CD14-positive monocyte (primary cell): Measurements from ENCODE around the gene AP2M1. TPM values are rescaled to one million over a fixed set of nuclear protein-coding genes. Genes with fewer than 3 reads are reported as not detected.
A peak's percentile ranks its signal among the peaks of the same experiment; 100 is the strongest.

Source experiments
- DNase-seq, 3 donors: peaks; one replicate each; pipeline ENCODE4 v3.0.0-alpha.2; 2011 to 2022
- H2AFZ ChIP-seq: 2 replicates; pipeline ENCODE4 v1.6.0; 2012; ENCODE audit warnings: mild to moderate bottlenecking, low read depth, low read length, inconsistent platforms; ENCODE audit not compliant: insufficient read depth, poor library complexity, severe bottlenecking
- H3K27ac ChIP-seq, 2 donors: 1 replicate in 1 of 2; 2 replicates in 1 of 2; pipeline ENCODE4 v1.5.1; 2012 to 2013; ENCODE audit warnings: low read length in 2 of 2, control low read depth in 1 of 2, inconsistent platforms in 1 of 2, low read depth in 1 of 2, mild to moderate bottlenecking in 1 of 2
- H3K27me3 ChIP-seq, 2 donors: one replicate each; pipeline versions ENCODE4 v1.6.0 to v1.6.1; 2011 to 2013; ENCODE audit warnings: low read length in 2 of 2; ENCODE audit not compliant: control insufficient read depth in 2 of 2, insufficient read depth in 2 of 2
- H3K36me3 ChIP-seq, 2 donors: replicated peaks in 1 of 2; 1 replicate in 1 of 2; 2 replicates in 1 of 2; pipeline versions ENCODE4 v1.5.1 to v1.6.1; 2012 to 2013; ENCODE audit warnings: low read length in 2 of 2, control low read depth in 1 of 2, inconsistent platforms in 1 of 2, mild to moderate bottlenecking in 1 of 2; ENCODE audit not compliant: insufficient read depth in 2 of 2, control insufficient read depth in 1 of 2
- H3K4me1 ChIP-seq, 2 donors: 1 replicate in 1 of 2; 2 replicates in 1 of 2; pipeline versions ENCODE4 v1.5.1 to v1.6.1; 2012 to 2013; ENCODE audit warnings: low read length in 2 of 2, control low read depth in 1 of 2, inconsistent platforms in 1 of 2, mild to moderate bottlenecking in 1 of 2, moderate library complexity in 1 of 2; ENCODE audit not compliant: insufficient read depth in 2 of 2, control insufficient read depth in 1 of 2
- H3K4me2 ChIP-seq: replicated peaks from 2 replicates; pipeline ENCODE3; 2012; ENCODE audit warnings: low read length, moderate library complexity, mild to moderate bottlenecking; ENCODE audit not compliant: poor library complexity, severe bottlenecking; ENCODE audit errors: extremely low read depth
- H3K4me3 ChIP-seq, 3 experiments: fragments of 200-600 bp in 1 of 3; sonication (generic) in 1 of 3; replicated peaks in 1 of 3; 1 replicate in 2 of 3; 2 replicates in 1 of 3; pipeline ENCODE4 v1.5.1; 2011 to 2013; ENCODE audit warnings: low read length in 3 of 3, mild to moderate bottlenecking in 3 of 3, control low read depth in 2 of 3, low read depth in 2 of 3, inconsistent platforms in 1 of 3, moderate library complexity in 1 of 3
- H3K79me2 ChIP-seq: 2 replicates; pipeline ENCODE4 v1.6.0; 2012; ENCODE audit warnings: mild to moderate bottlenecking, control low read depth, inconsistent platforms, low read length, moderate library complexity; ENCODE audit not compliant: insufficient read depth
- H3K9ac ChIP-seq: 2 replicates; pipeline ENCODE4 v1.6.0; 2017; ENCODE audit warnings: low read length, mild to moderate bottlenecking; ENCODE audit not compliant: insufficient read depth, poor library complexity, severe bottlenecking
- H3K9me3 ChIP-seq, 2 donors: replicated peaks in 1 of 2; 1 replicate in 1 of 2; 2 replicates in 1 of 2; pipeline versions ENCODE4 v1.5.1 to v1.6.1; 2012 to 2013; ENCODE audit warnings: low read length in 2 of 2, control low read depth in 1 of 2; ENCODE audit not compliant: control insufficient read depth in 1 of 2, insufficient read depth in 1 of 2
- H4K20me1 ChIP-seq: 2 replicates; pipeline ENCODE4 v1.6.0; 2012; ENCODE audit warnings: mild to moderate bottlenecking, low read length, control low read depth, moderate library complexity; ENCODE audit not compliant: insufficient read depth
- H3K27ac Mint-ChIP-seq, 7 donors: one replicate each; pipeline ENCODE4 v1.8.0; 2020; ENCODE audit warnings: mild to moderate bottlenecking in 7 of 7, mixed read lengths in 7 of 7, moderate library complexity in 6 of 7, inconsistent platforms in 2 of 7
- H3K27me3 Mint-ChIP-seq, 3 donors: one replicate each; pipeline ENCODE4 v1.8.0; 2021 to 2022; ENCODE audit warnings: low read depth in 3 of 3, mild to moderate bottlenecking in 3 of 3, mixed read lengths in 3 of 3, moderate library complexity in 3 of 3, inconsistent platforms in 1 of 3
- H3K36me3 Mint-ChIP-seq, 2 donors: one replicate each; pipeline ENCODE4 v1.8.0; 2020; ENCODE audit warnings: mixed read lengths in 2 of 2, inconsistent platforms in 1 of 2, mild to moderate bottlenecking in 1 of 2
- H3K4me1 Mint-ChIP-seq: one replicate; pipeline ENCODE4 v1.8.0; 2020; ENCODE audit warnings: mild to moderate bottlenecking, mixed read lengths
- H3K4me3 Mint-ChIP-seq, 2 donors: one replicate each; pipeline ENCODE4 v1.8.0; 2020; ENCODE audit warnings: mild to moderate bottlenecking in 2 of 2, mixed read lengths in 2 of 2, moderate library complexity in 1 of 2
- H3K9me3 Mint-ChIP-seq, 7 donors: one replicate each; pipeline ENCODE4 v1.8.0; 2020 to 2022; ENCODE audit warnings: mixed read lengths in 7 of 7, mild to moderate bottlenecking in 6 of 7, moderate library complexity in 6 of 7, inconsistent platforms in 2 of 7
- WGBS: methylation state at CpG from one replicate; pipeline ENCODE4 v1.1.5; 2013; ENCODE audit warnings: missing lambda C conversion rate; ENCODE audit not compliant: insufficient coverage; 5-methylcytosine and 5-hydroxymethylcytosine counted together
- intact Hi-C, 2 donors: fragments of 100-400 bp; cut with micrococcal nuclease; formaldehyde crosslinking; loops; one replicate each; pipeline versions ENCODE4 v1.15.0 to v1.15.1; 2023
- polyA plus RNA-seq, 3 donors: library from polyadenylated mRNA; depleted of rRNA in 1 of 3; unstranded in 2 of 3; stranded (reverse) in 1 of 3; fragments of 300-500 nt in 2 of 3; fragments of >200 nt in 1 of 3; fragmentation: Illumina TruSeq in 2 of 3; gene quantifications; 1 replicate in 2 of 3; 2 replicates in 1 of 3; pipeline ENCODE4 v1.2.3, GENCODE V29; 2012 to 2021
- TF ChIP-seq, protein P1 (sequence below): fragments of 200-600 bp; IDR thresholded peaks from one replicate; pipeline ENCODE4 v1.8.0; 2022; ENCODE audit warnings: antibody characterized with exemption, mild to moderate bottlenecking

AP2M1 gene
- polyA plus RNA-seq, 3 donors, result 283 to 327 (median 295) TPM

GRCh38 chr3:184185461-184186183 lies 11.0 kb downstream of the AP2M1 start:
- peaks cover 39% of the 10 kb centered on the region for H4K20me1 ChIP-seq
- peak overlapping the region; percentile 75 for H3K9ac ChIP-seq
- peak overlapping the region; percentile 82 to 89 for H3K27ac ChIP-seq
- Mint-ChIP-seq H3K4me1 (peaks cover 23% of the 10 kb centered on the region), H3K36me3 (peaks cover 78% of the 10 kb centered on the region in 2 donors), H3K4me3 (peak overlapping the region; percentile 97 to 98), H3K27ac (peak overlapping the region; percentile 95 to 99 (median 96)), H3K27me3 (no peaks in the 10 kb centered on the region), H3K9me3 (no peaks in the 10 kb centered on the region)
- H3K79me2 ChIP-seq, result peaks cover 39% of the 10 kb centered on the region
- peaks cover 68 to 73% of the 10 kb centered on the region in 2 donors for H3K36me3 ChIP-seq
- peak overlapping the region; percentile 93 for H3K4me2 ChIP-seq
- H2AFZ ChIP-seq, result peak overlapping the region; percentile 83
- no peaks in the 10 kb centered on the region for H3K27me3 ChIP-seq
- H3K9me3 ChIP-seq, result no peaks in the 10 kb centered on the region
- peaks cover 17 to 25% of the 10 kb centered on the region in 2 donors for H3K4me1 ChIP-seq
- TF ChIP-seq, protein P1, sequence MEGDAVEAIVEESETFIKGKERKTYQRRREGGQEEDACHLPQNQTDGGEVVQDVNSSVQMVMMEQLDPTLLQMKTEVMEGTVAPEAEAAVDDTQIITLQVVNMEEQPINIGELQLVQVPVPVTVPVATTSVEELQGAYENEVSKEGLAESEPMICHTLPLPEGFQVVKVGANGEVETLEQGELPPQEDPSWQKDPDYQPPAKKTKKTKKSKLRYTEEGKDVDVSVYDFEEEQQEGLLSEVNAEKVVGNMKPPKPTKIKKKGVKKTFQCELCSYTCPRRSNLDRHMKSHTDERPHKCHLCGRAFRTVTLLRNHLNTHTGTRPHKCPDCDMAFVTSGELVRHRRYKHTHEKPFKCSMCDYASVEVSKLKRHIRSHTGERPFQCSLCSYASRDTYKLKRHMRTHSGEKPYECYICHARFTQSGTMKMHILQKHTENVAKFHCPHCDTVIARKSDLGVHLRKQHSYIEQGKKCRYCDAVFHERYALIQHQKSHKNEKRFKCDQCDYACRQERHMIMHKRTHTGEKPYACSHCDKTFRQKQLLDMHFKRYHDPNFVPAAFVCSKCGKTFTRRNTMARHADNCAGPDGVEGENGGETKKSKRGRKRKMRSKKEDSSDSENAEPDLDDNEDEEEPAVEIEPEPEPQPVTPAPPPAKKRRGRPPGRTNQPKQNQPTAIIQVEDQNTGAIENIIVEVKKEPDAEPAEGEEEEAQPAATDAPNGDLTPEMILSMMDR, result no peak
- DNase-seq, result peak; percentile 98 to 99 (median 99)
- intact Hi-C loops, result loop anchor here (1.0 to 5.0 kb wide), 3 partner anchors 11 to 62 kb away; partner anchors contain the start of genes ALG3 (in 2 of the 2), AP2M1 (in 2 of the 2) and EEF1AKMT4 (in 2 of the 2)
- 4% methylated on average over 51 of the region's 55 CpGs for WGBS
- peak overlapping the region; percentile 60 to 94 (median 83) for H3K4me3 ChIP-seq

DNA sequence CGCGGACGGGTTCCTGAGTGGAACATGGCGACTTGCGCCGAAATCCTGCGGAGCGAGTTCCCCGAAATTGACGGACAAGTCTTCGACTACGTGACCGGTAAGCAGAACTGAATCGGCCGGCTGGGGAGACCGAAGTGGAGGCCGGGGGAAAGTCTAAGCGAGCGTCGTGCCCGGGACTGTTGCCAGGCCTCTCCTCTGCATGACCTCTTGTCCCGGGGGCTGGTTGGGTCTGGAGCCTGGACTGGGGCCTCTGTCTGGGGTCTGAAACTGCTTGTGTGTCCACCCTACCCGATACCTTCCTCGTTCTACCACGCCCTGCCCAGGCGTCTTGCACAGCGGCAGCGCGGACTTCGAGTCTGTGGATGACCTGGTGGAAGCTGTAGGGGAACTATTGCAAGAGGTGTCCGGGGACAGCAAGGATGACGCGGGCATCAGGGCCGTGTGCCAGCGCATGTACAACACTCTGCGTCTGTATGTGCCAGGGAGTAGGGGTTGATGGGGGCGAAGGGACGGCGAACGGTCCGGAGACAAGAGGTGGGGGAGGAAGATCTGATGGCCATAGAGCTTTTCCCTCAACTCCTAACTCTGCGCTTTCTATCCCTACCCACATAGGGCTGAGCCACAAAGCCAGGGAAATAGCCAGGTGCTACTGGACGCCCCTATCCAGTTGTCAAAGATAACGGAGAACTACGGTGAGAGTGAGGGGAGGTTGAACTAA lies 11.7 kb downstream of the AP2M1 start, which contains the start of gene ABCF3:
TSS of gene ABCF3 (plus strand) at position 16 of the 718 bp plus-strand sequence. CDS start at position 25, 9 bp downstream.
- H3K9me3 ChIP-seq, result no peaks in the 10 kb centered on the region
- peak within 1 kb of the TSS; percentile 75 for H3K9ac ChIP-seq
- H2AFZ ChIP-seq, result peak within 1 kb of the TSS; percentile 83
- WGBS, result 0% methylated on average over 33 of the region's 45 CpGs
- no peaks in the 10 kb centered on the region for H3K27me3 ChIP-seq
- Mint-ChIP-seq H3K4me3 (peak within 1 kb of the TSS; percentile 97 to 98), H3K36me3 (peaks cover 76 to 78% of the 10 kb centered on the region in 2 donors), H3K4me1 (peaks cover 23% of the 10 kb centered on the region), H3K27ac (peak within 1 kb of the TSS; percentile 95 to 99 (median 96)), H3K27me3 (no peaks in the 10 kb centered on the region), H3K9me3 (no peaks in the 10 kb centered on the region)
- DNase-seq, result peak; percentile 41 to 72 (median 58)
- intact Hi-C loops, result loop anchor here (1.0 to 5.0 kb wide), 3 partner anchors 12 to 61 kb away; partner anchors contain the start of genes ALG3 (in 2 of the 2), EEF1AKMT4 (in 2 of the 2) and AP2M1 (in 1 of the 2)
- peak within 1 kb of the TSS; percentile 82 to 89 for H3K27ac ChIP-seq
- peaks cover 46% of the 10 kb centered on the region for H4K20me1 ChIP-seq
- TF ChIP-seq, protein P1, result no peak
- peak within 1 kb of the TSS; percentile 93 for H3K4me2 ChIP-seq
- peaks cover 68 to 73% of the 10 kb centered on the region in 2 donors for H3K36me3 ChIP-seq
- peak within 1 kb of the TSS; percentile 60 to 94 (median 83) for H3K4me3 ChIP-seq
- H3K4me1 ChIP-seq, result peaks cover 17 to 25% of the 10 kb centered on the region in 2 donors
- H3K79me2 ChIP-seq, result peaks cover 39% of the 10 kb centered on the region
